ENCODE results near the gene ITGB2.
"Not testable (repeated sequence)": the region's sequence is repeated elsewhere in the genome, so short reads cannot be mapped to it uniquely, and the experiment has no call there.

The ITGB2 gene

DNA sequence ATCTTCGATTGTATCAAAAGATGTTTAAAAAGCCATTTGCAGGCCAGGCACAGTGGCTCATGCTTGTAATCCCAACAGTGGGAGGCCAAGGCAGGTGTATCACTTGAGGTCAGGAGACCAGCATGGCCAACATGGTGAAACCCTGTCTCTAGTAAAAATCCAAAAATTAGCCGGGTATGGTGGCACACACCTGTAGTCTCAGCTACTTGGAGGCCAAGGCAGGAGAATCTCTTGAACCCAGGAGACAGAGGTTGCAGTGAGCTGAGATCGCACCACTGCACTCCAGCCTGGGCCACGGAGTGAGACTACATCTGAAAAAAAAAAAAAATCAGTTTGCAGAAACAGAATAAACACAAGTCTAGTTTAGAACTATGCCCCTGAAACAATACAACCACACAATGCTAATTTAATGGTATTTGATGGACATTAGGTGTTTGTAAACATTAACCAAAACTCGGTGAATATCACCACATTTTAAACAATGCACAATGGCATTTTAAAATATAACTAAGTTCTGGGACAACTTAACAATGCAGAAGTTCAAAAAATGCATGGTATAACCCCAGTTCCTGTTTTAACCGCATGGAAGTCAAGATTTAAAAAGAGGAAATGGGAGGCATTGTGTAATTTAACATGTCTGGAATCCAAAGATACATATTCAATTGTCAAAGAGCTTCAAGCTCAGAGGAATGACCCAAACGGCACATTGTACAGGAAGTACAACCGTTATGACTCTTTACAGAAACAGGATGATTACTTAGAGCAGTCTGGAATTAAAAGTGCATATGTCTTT lies 40.1 kb downstream of the ITGB2 start:
- DNase-seq, result no peak

GRCh38 chr21:44879238-44879637 lies 41.5 kb downstream of the ITGB2 start:
- DNase-seq, result not testable (repeated sequence)

- DNase-seq, result no peak
These were observed 42.4 kb downstream of the ITGB2 start for GRCh38 chr21:44878053-44878982.

DNA sequence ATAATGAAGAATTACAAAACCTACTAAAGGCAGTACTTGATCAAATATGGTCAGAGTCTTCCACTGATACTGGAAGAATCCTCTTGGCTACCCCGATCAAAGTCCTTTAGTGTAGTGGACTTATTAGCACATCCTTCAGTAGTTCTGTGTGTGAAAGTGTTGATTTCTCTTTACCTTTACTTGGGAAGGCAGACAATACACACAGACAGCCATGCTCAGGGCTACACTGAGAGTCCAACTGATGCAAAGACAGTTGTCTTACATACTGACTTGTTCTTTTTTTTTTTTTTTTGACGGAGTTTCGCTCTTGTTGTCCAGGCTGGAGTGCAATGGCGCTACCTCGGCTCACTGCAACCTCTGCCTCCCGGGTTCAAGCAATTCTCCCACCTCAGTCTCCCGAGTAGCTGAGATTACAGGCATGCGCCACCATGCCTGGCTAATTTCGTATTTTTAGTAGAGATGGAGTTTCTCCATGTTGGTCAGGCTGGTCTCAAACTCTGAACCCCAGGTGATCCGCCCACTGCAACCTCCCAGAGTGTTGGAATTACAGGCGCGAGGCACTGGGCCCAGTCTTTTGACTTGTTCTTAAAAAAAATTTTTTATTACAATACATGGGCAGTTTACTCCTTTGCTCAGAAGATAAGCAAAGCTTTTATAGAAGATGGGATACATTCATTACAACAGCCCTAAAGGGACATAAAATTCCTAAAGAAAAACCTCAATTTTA lies 43.7 kb downstream of the ITGB2 start:
- DNase-seq, result no peak

DNA sequence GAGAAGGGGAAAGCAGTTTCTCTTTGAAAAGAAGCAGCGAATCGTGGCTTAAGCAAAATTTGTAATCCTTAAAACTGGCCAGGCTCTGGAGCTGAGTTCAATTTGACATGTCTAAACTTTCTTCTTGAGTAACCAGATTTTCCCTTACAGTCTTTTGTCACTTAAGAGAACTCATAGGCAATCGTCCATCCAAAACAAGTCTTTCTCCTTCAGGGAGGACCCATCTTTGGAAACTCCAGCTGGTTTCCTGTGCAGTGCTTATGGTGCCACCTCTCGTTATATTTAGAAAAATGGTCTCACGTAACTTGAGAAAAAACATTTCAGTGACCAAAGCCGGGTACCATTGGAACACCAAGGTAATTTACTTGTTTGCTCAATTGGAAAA lies 45.4 kb downstream of the ITGB2 start:
- DNase-seq, result no peak

DNA sequence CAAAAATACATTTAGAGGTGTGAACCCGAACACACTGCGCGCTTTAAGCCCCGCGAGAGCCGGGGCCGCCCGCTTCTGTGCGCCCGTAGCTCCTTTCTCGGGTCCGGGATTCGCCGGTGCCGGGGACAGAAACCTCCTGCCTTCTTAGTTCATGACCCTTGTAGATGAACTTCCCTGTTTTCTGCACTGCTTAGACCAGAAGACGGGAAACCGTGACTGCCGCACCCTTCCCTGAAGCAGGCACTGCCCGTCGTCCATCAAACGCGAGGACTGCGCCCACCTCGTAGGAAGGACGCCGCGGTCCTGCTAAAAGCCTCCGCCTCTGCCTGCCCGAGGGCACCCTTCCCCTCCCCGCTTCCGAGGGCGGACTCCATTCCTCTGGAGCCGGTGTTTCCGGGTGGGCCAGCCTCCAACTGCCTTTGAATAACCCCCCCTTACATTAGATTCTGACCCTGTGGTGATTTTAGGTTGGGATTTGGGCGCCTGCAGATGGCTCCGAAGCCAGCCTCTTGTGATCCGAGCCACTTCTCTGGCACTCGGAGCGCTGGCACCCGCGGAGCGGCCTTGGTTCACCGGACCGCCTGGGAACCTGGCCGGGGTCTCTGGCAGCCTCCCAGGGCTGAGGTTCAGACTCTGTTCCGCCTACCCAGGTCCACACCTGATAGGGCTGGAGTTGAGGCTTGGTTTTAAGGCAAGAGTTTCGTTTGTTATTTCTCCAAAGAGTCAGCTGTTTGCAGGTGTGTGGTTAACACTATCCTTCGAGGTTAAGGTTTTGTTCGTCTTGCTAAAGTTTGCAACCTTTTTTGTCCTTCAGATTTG lies 46.0 kb downstream of the ITGB2 start:
- peak in 1 of 4 experiments; percentile 13 for DNase-seq

GRCh38 chr21:44874240-44874496 lies 46.5 kb downstream of the ITGB2 start:
- DNase-seq, result no peak

GRCh38 chr21:44873356-44874239 lies 47.1 kb downstream of the ITGB2 start, which contains the start of gene PTTG1IP:
TSS of gene PTTG1IP (minus strand) at chr21:44873690. CDS start at chr21:44873616, 74 bp downstream.
- DNase-seq, result peak; percentile 97 to 99 (median 98)

GRCh38 chr21:44872649-44873355 lies 47.9 kb downstream of the ITGB2 start:
- DNase-seq, result no peak

DNA sequence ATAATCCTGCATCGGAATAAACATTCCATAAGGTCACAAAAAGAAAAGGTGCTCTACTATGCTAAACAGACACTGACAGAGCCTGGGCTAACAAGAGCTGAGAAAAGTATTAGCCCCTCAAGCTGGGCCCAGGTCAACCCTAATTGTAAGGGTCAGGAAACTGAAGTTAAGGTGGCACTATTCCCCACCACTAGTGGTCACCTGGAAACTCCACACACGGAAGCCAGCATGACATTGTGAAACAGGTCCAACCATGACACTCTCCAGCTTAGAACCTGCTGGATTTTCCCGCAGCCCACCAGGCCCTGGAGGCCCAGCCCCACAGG lies 48.4 kb downstream of the ITGB2 start:
- no peak for DNase-seq

DNA sequence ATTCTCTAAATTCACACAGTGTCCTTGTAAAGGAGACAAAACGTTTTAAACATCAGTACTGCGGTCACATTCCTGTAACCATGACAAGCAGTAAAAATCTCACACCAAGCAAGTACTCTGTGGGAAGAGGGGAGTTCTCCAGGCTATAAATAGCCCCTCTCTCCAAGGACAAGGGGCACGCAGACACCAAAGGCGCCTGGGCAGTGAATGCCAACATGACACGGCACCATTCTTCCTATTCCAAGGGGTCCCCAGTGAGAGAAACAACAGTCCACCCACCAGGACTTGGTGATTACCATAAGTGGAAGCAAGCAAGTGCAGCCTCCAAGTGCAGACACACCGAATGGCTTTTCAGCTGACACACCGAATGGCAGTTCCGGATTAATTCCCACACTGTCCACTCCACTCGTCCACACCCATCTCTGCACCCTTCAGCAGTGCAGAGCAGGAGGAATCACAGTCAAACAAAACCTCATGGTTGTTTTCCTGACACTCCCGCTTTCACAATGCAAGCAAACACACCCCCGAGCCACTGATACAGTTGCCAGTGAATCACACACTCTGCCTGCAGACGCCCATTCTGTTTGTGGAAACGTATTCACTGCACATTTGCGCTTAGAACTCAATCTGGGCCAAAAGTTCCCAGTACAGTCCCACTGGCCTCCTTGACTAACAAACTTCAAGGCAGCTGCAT lies 49.0 kb downstream of the ITGB2 start:
- DNase-seq, result no peak

DNA sequence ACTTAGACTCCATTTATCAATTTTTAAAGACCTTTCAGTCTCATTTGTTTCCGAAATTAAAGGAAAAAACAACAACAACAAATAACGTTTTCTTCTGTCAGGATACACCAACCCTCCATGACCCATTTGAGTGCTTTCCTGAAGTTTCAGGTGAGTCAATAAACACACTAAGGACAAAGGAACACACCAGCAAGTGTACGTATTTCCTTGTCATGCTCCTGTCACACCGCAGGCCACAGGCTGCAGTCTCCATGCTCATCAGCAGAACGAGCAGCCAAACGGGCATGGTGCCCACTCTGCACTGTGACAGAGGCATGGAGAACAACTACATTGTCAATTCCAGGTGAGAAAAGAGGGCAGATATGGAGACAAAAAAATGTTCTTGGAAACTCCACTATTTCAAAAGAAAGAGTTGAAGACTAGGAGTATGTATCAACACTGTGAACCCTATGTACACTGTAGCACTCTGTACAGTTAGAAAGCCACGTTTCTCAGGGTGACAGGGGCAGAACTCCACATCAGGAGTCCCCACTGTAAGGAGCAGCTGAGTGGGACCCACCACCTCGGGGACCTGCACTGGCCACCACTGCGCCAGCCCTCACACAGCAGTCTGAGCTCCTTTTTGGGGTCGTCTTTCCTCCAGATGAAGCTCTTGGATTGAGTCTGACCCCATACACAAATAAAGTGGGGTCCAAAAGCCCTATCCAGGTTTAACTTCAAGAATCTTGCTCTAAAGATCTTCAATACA lies 49.8 kb downstream of the ITGB2 start:
- DNase-seq, result no peak

GRCh38 chr21:44869781-44870747 lies 50.6 kb downstream of the ITGB2 start:
- DNase-seq, result no peak

DNA sequence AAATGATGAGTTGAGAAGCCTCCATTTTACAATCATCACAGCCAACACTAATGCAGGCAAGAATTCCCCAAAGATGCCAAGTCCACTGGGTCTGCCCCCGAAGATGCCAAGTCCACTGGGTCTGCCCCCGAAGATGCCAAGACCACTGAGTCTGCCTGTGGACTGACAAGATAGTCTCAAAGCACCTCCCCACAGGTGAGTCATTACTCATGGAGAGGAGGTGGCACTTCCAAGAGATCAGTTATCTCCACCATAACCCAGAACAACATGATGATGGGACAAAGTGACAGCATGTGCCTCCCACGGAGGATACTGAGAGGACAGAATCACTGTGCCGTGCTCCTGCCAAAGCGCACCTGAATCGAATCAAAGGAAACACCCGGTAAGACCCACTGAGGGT lies 52.0 kb downstream of the ITGB2 start:
- no peak for DNase-seq

- peak in 2 of 4 experiments; percentile 16 to 19 for DNase-seq
These were observed 52.5 kb downstream of the ITGB2 start for GRCh38 chr21:44867999-44868700.

- DNase-seq, result no peak
These were observed 53.2 kb downstream of the ITGB2 start for GRCh38 chr21:44867464-44867863.

- no peak for DNase-seq
These were observed 53.9 kb downstream of the ITGB2 start for GRCh38 chr21:44866780-44867179.
